ENCODE data around the gene GIPC2. TPM values are rescaled to one million over a fixed set of nuclear protein-coding genes. Genes with fewer than 3 reads are reported as not detected.

GIPC2 gene
- total RNA-seq, 2 experiments from 2014 or later: 0.17 TPM; not detected in 1

DNA sequence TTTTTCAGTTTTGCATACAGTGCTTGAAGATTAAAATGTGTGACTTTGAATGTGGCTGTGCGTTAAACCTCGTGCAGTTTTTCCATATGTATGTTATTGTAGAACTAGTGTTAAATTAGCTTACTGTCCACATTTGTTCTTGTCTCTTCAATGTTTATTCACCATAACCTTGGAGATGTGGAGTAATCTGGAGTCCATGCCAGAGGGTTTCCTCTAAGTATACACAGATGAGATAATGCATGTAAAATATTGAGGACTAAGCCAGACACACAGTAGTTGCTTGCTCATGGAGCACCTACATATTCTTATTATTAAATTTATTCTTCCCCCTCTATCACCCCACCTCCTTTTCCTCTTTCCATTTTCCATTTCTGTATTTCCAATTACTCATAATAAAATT, 7.7 kb upstream of the GIPC2 start:
- H3K27ac Mint-ChIP-seq: no peak overlapping the region
- DNase-seq: no peak
- peaks cover 6% of the 10 kb centered on the region for H3K27me3 Mint-ChIP-seq
- H3K9me3 Mint-ChIP-seq: no peaks in the 10 kb centered on the region
- H3K4me1 Mint-ChIP-seq (ENCODE audit: low read depth): peaks cover 6% of the 10 kb centered on the region
- H3K4me3 Mint-ChIP-seq: no peak overlapping the region
- intact Hi-C loops (cut with micrococcal nuclease): no loop called here
- CTCF ChIA-PET: no interaction called here
- no peaks in the 10 kb centered on the region for H3K36me3 Mint-ChIP-seq
- POLR2A ChIA-PET: no interaction called here

DNA sequence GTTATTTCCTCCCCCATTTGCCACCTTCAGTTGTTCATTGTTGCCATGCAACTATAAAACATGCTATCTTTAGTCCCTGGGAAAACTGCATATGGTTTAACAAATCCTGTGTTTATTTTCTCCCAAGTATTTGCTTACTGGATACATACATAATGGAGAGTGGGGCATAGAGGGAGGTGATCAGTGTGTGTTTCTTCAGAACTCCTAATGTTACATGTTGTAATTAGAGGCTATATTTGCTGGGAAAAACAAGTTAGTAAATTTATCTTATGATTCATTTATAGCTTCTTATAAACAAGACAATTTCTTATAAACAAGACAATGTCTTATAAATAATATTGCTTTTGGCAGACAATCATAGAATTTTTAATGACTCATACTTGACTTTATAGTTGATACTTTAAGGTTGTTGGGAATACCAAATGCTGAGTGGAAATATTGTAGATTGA, 7.3 kb upstream of the GIPC2 start:
- intact Hi-C loops (cut with micrococcal nuclease): no loop called here
- Mint-ChIP-seq H3K4me1 (ENCODE audit: low read depth) (peaks cover 6% of the 10 kb centered on the region), H3K9me3 (no peaks in the 10 kb centered on the region), H3K27me3 (peaks cover 10% of the 10 kb centered on the region), H3K4me3 (no peak overlapping the region), H3K27ac (no peak overlapping the region), H3K36me3 (no peaks in the 10 kb centered on the region)
- DNase-seq: no peak
- ChIA-PET CTCF (no interaction called here), POLR2A (no interaction called here)

DNA sequence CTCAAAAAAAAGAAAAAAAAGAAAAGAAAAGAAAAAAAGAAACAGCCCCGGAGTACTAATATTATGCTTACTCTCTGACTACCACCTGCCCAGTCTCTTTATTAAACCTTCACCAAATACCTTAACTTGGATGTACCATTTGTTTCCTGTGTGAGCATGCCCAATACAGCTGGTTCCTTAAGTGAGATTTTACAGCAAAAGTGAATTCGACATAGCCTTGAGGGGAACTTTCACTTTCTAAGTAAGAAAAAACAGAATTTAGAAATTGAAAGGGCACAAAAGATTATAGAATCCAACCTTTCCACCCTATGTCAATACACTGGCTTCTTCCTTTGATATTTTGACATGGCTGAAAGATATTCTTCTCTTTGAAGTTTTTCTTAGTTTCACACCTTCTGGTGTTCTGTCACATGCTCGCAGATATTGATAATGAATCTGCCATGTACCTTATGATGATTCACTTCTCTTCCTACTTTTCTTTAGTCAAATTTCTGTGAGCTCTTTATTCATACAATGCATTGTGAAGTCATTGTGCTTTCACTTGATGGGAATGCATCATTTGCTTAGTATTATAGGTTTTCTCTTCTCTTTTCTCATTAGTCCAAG, 5.2 kb upstream of the GIPC2 start:
- Mint-ChIP-seq H3K27me3 (peaks cover 24% of the 10 kb centered on the region), H3K4me3 (no peak overlapping the region), H3K4me1 (ENCODE audit: low read depth) (peaks cover 18% of the 10 kb centered on the region), H3K36me3 (no peaks in the 10 kb centered on the region), H3K27ac (no peak overlapping the region), H3K9me3 (no peaks in the 10 kb centered on the region)
- CTCF ChIA-PET: no interaction called here
- POLR2A ChIA-PET: interaction anchor here (4.9 kb wide), 1 partner anchor 36 kb away, joined by 20 read pairs; the partner anchor contains the start of gene DNAJB4
- no peak for DNase-seq
- intact Hi-C loops (cut with micrococcal nuclease): loop anchor here (2.0 kb wide), 2 partner anchors 36 to 62 kb away; partner anchors contain the start of genes DNAJB4 and FUBP1

DNA sequence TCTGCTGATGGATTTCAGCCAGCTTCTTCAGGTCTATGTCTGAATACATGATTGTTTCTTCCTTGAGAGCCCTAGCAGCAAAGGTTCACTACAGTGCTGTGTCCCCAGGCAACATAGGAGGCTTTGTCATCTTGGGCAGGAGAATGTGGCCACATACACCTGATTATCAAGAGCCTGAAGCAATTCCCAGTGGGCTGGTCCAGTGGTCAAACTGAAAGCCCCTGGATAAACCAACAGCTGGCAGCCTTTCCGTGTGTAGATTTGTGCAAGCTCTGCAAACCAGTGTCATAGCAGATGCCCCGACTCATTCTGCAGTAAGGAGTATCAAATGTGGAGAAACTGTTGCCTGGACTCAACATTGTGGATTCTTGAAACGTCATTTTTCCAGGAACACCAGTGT, 2.3 kb upstream of the GIPC2 start:
- CTCF ChIA-PET: interaction anchor here (0.6 to 2.9 kb wide), 3 partner anchors 63 to 71 kb away, joined by 4 to 9 read pairs (median 4); no protein-coding TSS in a partner anchor
- Mint-ChIP-seq H3K9me3 (no peaks in the 10 kb centered on the region), H3K36me3 (no peaks in the 10 kb centered on the region), H3K27me3 (peaks cover 41% of the 10 kb centered on the region), H3K27ac (no peak overlapping the region), H3K4me1 (ENCODE audit: low read depth) (peaks cover 28% of the 10 kb centered on the region), H3K4me3 (no peak overlapping the region)
- no peak for DNase-seq
- intact Hi-C loops (cut with micrococcal nuclease): no loop called here
- POLR2A ChIA-PET: interaction anchor here (4.9 kb wide), 1 partner anchor 39 kb away, joined by 20 read pairs; the partner anchor contains the start of gene DNAJB4

DNA sequence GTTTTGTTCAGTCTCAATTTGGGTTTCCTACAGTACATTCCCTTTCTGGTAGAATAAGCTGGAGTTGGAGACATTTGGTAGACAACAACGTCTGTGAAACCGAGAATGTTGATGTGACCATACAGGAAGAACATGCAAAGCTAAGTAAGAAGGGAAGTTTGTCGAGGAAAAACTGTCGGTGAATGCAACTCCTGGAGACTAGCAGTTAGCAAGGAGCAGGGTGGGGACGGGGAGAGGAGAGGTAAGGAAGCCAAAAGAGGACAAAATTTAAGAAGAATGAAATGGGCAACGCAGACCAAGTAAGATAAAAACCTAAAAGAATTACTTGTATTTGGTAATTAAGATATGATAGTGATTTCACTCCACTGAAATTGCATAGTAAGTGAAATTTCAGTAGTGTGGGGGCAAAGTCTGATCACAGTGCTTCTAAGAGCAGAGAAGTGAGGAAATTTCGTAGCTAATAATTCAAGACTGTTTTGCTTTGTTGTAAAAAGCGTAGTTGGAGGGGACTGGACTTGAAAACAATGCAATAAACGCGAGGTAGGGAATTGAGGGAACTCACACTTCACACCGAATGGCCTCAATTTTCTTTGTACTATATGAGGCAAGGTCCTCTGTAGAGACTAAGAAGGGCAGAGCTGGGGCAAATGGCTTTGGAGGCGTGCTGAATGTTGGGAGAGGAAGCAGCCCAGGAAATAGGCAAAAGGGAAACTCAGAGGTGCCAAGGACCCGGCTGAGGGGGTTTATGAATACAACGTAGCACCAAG, 787 bp upstream of the GIPC2 start:
- H3K4me1 Mint-ChIP-seq (ENCODE audit: low read depth): peaks cover 30% of the 10 kb centered on the region
- CTCF ChIA-PET: interaction anchor here (2.9 kb wide), 1 partner anchor 69 kb away, joined by 9 read pairs; no protein-coding TSS in a partner anchor
- POLR2A ChIA-PET: interaction anchor here (0.7 kb wide), 3 partner anchors 40 to 41 kb away, joined by 3 read pairs; partner anchors contain the start of gene DNAJB4

DNA sequence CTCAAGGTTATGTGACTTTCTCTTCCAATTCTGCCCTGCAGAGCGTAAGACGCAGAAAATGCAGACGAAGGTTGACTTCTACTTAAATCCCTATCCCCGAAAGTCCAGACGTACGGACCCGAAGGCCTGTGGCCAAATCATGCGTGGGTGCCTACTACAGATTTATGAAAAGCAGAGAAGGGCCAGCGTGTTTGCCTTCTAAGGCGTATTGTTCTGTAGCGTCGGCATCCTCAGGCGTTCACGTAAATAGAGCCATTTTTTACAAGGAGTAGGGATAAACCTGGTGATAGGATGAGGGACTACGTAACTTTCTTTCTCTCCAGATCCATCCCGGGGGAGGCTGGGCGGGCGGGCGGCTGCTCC, 222 bp upstream of the GIPC2 start:
- H3K27ac Mint-ChIP-seq: no peak overlapping the region
- peak overlapping the region; percentile 44 for H3K4me3 Mint-ChIP-seq
- ChIA-PET POLR2A (interaction anchor here (0.7 kb wide), 2 partner anchors 41 to 42 kb away, joined by 3 read pairs; partner anchors contain the start of gene DNAJB4), CTCF (no interaction called here)
- no peaks in the 10 kb centered on the region for H3K36me3 Mint-ChIP-seq
- H3K27me3 Mint-ChIP-seq: peaks cover 49% of the 10 kb centered on the region
- no peak for DNase-seq
- H3K4me1 Mint-ChIP-seq (ENCODE audit: low read depth): peaks cover 28% of the 10 kb centered on the region
- intact Hi-C loops (cut with micrococcal nuclease): loop anchor here (5.0 kb wide), 1 partner anchor 67 kb away; no protein-coding TSS in a partner anchor
- H3K9me3 Mint-ChIP-seq: no peaks in the 10 kb centered on the region

More for the DNA sequence above, 787 bp upstream of the GIPC2 start:
- Mint-ChIP-seq H3K27me3 (peaks cover 49% of the 10 kb centered on the region), H3K36me3 (no peaks in the 10 kb centered on the region), H3K27ac (no peak overlapping the region), H3K4me3 (peak overlapping the region; percentile 44), H3K9me3 (no peaks in the 10 kb centered on the region)
- intact Hi-C loops (cut with micrococcal nuclease): loop anchor here (5.0 kb wide), 1 partner anchor 67 kb away; no protein-coding TSS in a partner anchor
- DNase-seq: no peak

DNA sequence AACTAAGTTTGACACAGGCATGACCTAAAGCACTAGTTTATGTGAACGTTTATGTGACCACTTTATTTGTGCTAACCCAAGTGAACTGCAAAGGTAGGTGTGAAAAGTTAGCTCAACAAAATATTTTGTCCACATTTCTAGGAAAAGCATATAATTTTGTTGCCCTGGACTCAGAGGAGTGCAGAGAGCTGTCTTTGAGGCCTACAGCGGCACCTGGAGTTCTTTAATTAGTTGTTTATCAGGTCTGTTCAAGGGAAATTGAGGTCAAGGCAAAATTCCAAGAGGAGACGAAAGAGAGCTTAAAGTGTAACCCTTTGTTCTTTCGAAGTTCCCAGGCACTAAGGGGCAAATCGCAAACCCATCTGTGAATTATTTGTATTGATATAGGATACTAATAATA, 1.3 kb downstream of the GIPC2 start:
- ChIA-PET CTCF (interaction anchor here (0.7 kb wide), 1 partner anchor 439 kb away, joined by 8 read pairs; no protein-coding TSS in a partner anchor), POLR2A (interaction anchor here (0.7 kb wide), 1 partner anchor 43 kb away, joined by 4 read pairs; no protein-coding TSS in a partner anchor)
- Mint-ChIP-seq H3K4me3 (no peak overlapping the region), H3K27ac (no peak overlapping the region), H3K27me3 (peaks cover 52% of the 10 kb centered on the region), H3K9me3 (no peaks in the 10 kb centered on the region), H3K36me3 (no peaks in the 10 kb centered on the region), H3K4me1 (ENCODE audit: low read depth) (peaks cover 24% of the 10 kb centered on the region)
- intact Hi-C loops (cut with micrococcal nuclease): loop anchor here (5.0 kb wide), 1 partner anchor 65 kb away; no protein-coding TSS in a partner anchor
- no peak for DNase-seq

DNA sequence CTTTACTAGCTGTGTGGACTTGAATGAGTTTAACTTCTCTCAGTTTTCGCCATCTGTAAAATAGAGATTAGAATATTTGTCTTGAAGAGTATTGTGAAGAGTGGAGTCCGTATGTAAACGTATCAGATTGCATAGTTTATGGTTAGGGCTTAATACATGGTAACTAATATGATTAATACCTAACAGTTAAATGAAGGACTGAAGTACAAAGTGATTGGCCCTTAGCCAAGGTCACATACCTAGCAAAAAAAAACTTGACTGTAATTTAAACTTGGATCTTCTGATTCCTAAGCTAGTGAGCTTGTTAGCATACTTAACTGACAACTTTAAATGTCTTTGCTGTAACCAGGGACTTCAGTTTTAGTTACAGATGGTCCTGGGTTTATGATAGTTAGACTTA, 1.9 kb downstream of the GIPC2 start:
- H3K27me3 Mint-ChIP-seq: peaks cover 51% of the 10 kb centered on the region
- ChIA-PET POLR2A (interaction anchor here (0.7 kb wide), 1 partner anchor 43 kb away, joined by 4 read pairs; no protein-coding TSS in a partner anchor), CTCF (no interaction called here)

DNA sequence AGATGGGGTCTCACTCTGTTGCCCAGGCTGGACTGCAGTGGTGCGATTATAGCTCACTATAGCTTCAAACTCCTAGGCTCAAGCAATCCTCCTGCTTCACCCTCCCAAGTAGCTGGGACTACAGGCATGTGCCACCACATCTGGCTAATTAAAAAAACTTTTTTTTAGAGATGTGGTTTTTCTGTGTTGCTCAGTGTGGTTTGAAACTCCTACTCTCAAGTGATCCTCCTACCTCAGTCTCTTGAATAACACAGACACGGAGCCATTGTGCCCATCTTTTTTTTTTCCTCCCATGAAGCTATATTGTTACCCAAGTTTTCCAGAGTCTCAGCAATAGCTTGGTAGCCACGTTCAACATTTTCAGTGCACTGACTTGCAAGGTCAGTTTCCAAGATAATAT, 2.7 kb downstream of the GIPC2 start:
- ChIA-PET CTCF (no interaction called here), POLR2A (no interaction called here)
- Mint-ChIP-seq H3K9me3 (no peaks in the 10 kb centered on the region), H3K4me1 (ENCODE audit: low read depth) (peaks cover 24% of the 10 kb centered on the region), H3K4me3 (no peak overlapping the region), H3K36me3 (no peaks in the 10 kb centered on the region), H3K27me3 (peaks cover 45% of the 10 kb centered on the region), H3K27ac (no peak overlapping the region)
- intact Hi-C loops (cut with micrococcal nuclease): loop anchor here (5.0 kb wide), 1 partner anchor 64 kb away; no protein-coding TSS in a partner anchor
- DNase-seq: no peak

More for the DNA sequence above, 1.9 kb downstream of the GIPC2 start:
- no peak for DNase-seq
- peaks cover 24% of the 10 kb centered on the region for H3K4me1 Mint-ChIP-seq (ENCODE audit: low read depth)
- no peaks in the 10 kb centered on the region for H3K9me3 Mint-ChIP-seq
- intact Hi-C loops (cut with micrococcal nuclease): loop anchor here (5.0 kb wide), 1 partner anchor 65 kb away; no protein-coding TSS in a partner anchor
- H3K36me3 Mint-ChIP-seq: no peaks in the 10 kb centered on the region
- H3K4me3 Mint-ChIP-seq: no peak overlapping the region
- H3K27ac Mint-ChIP-seq: no peak overlapping the region

DNA sequence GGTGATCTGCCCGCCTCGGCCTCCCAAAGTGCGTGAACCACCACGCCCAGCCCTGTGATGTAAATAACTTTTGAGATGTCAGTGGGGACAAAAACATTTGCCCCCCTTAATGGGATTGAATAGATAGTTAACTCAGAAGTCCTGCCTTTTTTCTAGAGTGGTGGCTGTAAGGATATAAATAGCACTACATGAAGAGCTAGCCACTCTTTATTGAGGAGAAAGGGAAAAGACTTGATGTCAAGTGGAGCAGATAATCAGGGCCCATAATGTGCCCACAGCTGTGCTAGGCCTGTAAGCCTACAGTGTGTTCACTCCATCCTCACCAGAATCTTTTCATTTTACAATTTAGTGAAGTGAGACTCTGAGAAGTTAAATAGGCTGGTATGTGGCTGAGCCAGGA, 3.6 kb downstream of the GIPC2 start:
- H3K36me3 Mint-ChIP-seq: no peaks in the 10 kb centered on the region
- POLR2A ChIA-PET: no interaction called here
- H3K27me3 Mint-ChIP-seq: peaks cover 40% of the 10 kb centered on the region
- no peak overlapping the region for H3K4me3 Mint-ChIP-seq
- no peak overlapping the region for H3K27ac Mint-ChIP-seq
- peaks cover 24% of the 10 kb centered on the region for H3K4me1 Mint-ChIP-seq (ENCODE audit: low read depth)
- CTCF ChIA-PET: no interaction called here
- H3K9me3 Mint-ChIP-seq: no peaks in the 10 kb centered on the region
- intact Hi-C loops (cut with micrococcal nuclease): loop anchor here (5.0 kb wide), 1 partner anchor 63 kb away; no protein-coding TSS in a partner anchor
- no peak for DNase-seq

DNA sequence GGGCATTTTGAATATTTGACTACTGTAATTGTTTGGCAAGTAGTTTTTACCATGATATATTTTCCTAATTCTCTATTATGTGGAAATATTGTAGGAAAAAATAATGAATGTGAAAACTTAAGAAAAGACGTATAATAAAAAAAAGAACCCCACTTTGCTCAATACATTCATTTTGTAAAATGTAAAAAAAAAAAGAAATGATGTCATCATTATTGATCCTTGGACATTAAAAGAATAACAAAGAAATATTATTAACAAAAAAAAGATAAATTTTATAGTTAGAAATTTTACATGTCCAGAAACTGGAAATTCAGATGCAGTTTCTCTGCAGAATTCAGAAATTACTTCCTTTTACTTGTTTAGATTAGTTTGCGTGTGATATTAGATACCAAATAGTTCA, 5.2 kb downstream of the GIPC2 start:
- no peak overlapping the region for H3K4me3 Mint-ChIP-seq
- intact Hi-C loops (cut with micrococcal nuclease): no loop called here
- POLR2A ChIA-PET: no interaction called here

DNA sequence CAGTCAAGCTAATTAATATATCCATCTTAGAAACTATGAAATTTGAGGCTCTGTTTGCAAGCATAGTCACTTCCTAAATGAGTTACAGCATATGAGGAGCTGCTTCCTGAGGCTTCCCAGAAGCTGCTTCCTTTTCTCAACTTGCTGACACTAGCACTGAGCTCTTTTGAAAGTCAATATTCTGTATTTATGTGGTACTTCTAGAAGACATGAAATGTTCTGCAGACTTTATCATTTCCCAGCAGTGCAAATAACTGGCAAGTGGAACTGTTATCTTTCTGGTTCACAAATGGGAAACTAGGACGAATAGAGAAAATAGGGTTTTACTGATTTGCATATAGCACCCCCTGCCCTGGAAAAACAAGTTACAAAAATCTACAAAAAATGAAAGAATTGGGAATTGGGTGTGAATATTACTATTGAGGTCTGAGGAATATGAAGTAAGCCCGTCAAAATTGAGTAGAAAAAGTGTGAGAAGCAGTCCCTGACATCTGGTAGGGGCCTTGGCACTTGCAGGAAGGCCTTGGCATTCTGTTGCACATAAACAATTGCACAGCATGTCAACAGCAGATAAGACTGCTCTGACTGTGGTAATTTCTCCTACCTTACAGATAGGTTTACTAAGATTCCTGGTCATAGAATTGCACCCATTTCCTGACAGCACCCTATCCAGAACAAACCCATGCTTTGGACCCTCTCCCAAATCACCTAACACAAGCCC, 7.1 kb downstream of the GIPC2 start:
- Mint-ChIP-seq H3K27me3 (peaks cover 13% of the 10 kb centered on the region), H3K27ac (no peak overlapping the region), H3K36me3 (no peaks in the 10 kb centered on the region), H3K4me1 (ENCODE audit: low read depth) (peaks cover 2% of the 10 kb centered on the region), H3K4me3 (no peak overlapping the region), H3K9me3 (no peaks in the 10 kb centered on the region)
- ChIA-PET POLR2A (no interaction called here), CTCF (no interaction called here)
- intact Hi-C loops (cut with micrococcal nuclease): no loop called here
- DNase-seq: no peak

More for the DNA sequence above, 5.2 kb downstream of the GIPC2 start:
- Mint-ChIP-seq H3K4me1 (ENCODE audit: low read depth) (peaks cover 11% of the 10 kb centered on the region), H3K36me3 (no peaks in the 10 kb centered on the region), H3K27ac (no peak overlapping the region), H3K27me3 (peaks cover 28% of the 10 kb centered on the region), H3K9me3 (no peaks in the 10 kb centered on the region)
- DNase-seq: no peak
- CTCF ChIA-PET: no interaction called here
